Measurements from ENCODE around the gene SP2.

The SP2 gene

GRCh38 chr17:47901423-47901822, 5.4 kb downstream of the SP2 start:
- H2AFZ ChIP-seq (ENCODE audit: low read length), result no peak overlapping the region
- no peaks in the 10 kb centered on the region for H3K36me3 ChIP-seq (replicated peaks; ENCODE audit: insufficient read depth, low read length)
- H3F3A ChIP-seq (ENCODE audit: insufficient read depth, low read length), result no peaks in the 10 kb centered on the region
- no peak overlapping the region for H3K27ac ChIP-seq (ENCODE audit: low read length)
- H3K4me2 ChIP-seq (ENCODE audit: low read depth, low read length), result no peak overlapping the region
- H3K9ac ChIP-seq (ENCODE audit: low read length), result no peak overlapping the region
- H3K4me1 ChIP-seq (ENCODE audit: low read length), result peaks cover 7% of the 10 kb centered on the region; the same call in 1 of the 2 replicates
- H4K20me1 ChIP-seq (ENCODE audit: insufficient read depth, low read length), result no peaks in the 10 kb centered on the region
- H3K9me2 ChIP-seq (replicated peaks; ENCODE audit: insufficient read depth, low read length), result no peaks in the 10 kb centered on the region
- peaks cover 65% of the 10 kb centered on the region for H3K79me2 ChIP-seq (ENCODE audit: low read length)
- DNase-seq, result no peak
- H3K27me3 ChIP-seq (replicated peaks; ENCODE audit: insufficient read depth, low read length), result no peaks in the 10 kb centered on the region
- no peak for TF ChIP-seq EZH2 (optimal IDR thresholded peaks at IDR 0.05; ENCODE audit: low read depth, low read length)
- TF ChIP-seq EZH2phosphoT487 (IDR thresholded peaks at IDR 0.05; ENCODE audit: low read length), result no peak
- no peak for TF ChIP-seq CTCF (IDR thresholded peaks at IDR 0.05; ENCODE audit: low read length)
- H3K9me3 ChIP-seq (replicated peaks; ENCODE audit: insufficient read depth, low read length), result no peaks in the 10 kb centered on the region
- H3K4me3 ChIP-seq (ENCODE audit: low read length), result no peak overlapping the region

GRCh38 chr17:47902039-47902744, 6.2 kb downstream of the SP2 start:
- H3K4me1 ChIP-seq (ENCODE audit: low read length), result peaks cover 5% of the 10 kb centered on the region; the same call in 1 of the 2 replicates
- H3F3A ChIP-seq (ENCODE audit: insufficient read depth, low read length), result no peaks in the 10 kb centered on the region
- no peaks in the 10 kb centered on the region for H3K36me3 ChIP-seq (replicated peaks; ENCODE audit: insufficient read depth, low read length)
- no peak overlapping the region for H2AFZ ChIP-seq (ENCODE audit: low read length)
- peaks cover 64% of the 10 kb centered on the region for H3K79me2 ChIP-seq (ENCODE audit: low read length)
- no peaks in the 10 kb centered on the region for H3K9me2 ChIP-seq (replicated peaks; ENCODE audit: insufficient read depth, low read length)
- H4K20me1 ChIP-seq (ENCODE audit: insufficient read depth, low read length), result no peaks in the 10 kb centered on the region
- no peak overlapping the region for H3K27ac ChIP-seq (ENCODE audit: low read length)
- H3K9ac ChIP-seq (ENCODE audit: low read length), result no peak overlapping the region
- no peak for DNase-seq
- TF ChIP-seq CTCF (IDR thresholded peaks at IDR 0.05; ENCODE audit: low read length), result no peak
- no peak for TF ChIP-seq EZH2 (optimal IDR thresholded peaks at IDR 0.05; ENCODE audit: low read depth, low read length)
- TF ChIP-seq EZH2phosphoT487 (IDR thresholded peaks at IDR 0.05; ENCODE audit: low read length), result no peak
- H3K27me3 ChIP-seq (replicated peaks; ENCODE audit: insufficient read depth, low read length), result no peaks in the 10 kb centered on the region
- H3K4me2 ChIP-seq (ENCODE audit: low read depth, low read length), result no peak overlapping the region
- no peaks in the 10 kb centered on the region for H3K9me3 ChIP-seq (replicated peaks; ENCODE audit: insufficient read depth, low read length)
- H3K4me3 ChIP-seq (ENCODE audit: low read length), result no peak overlapping the region

GRCh38 chr17:47905221-47905733, 9.2 kb downstream of the SP2 start:
- Histone ChIP-seq H3K27me3 (replicated peaks; ENCODE audit: insufficient read depth, low read length) (no peaks in the 10 kb centered on the region), H3K9ac (ENCODE audit: low read length) (no peak overlapping the region), H3K27ac (ENCODE audit: low read length) (no peak overlapping the region), H3K79me2 (ENCODE audit: low read length) (peaks cover 45% of the 10 kb centered on the region), H3K4me1 (ENCODE audit: low read length) (no peaks in the 10 kb centered on the region), H4K20me1 (ENCODE audit: insufficient read depth, low read length) (no peaks in the 10 kb centered on the region), H3K4me2 (ENCODE audit: low read depth, low read length) (no peak overlapping the region), H3K9me2 (replicated peaks; ENCODE audit: insufficient read depth, low read length) (no peaks in the 10 kb centered on the region), H2AFZ (ENCODE audit: low read length) (no peak overlapping the region), H3K4me3 (ENCODE audit: low read length) (no peak overlapping the region), H3K36me3 (replicated peaks; ENCODE audit: insufficient read depth, low read length) (no peaks in the 10 kb centered on the region), H3K9me3 (replicated peaks; ENCODE audit: insufficient read depth, low read length) (no peaks in the 10 kb centered on the region), H3F3A (ENCODE audit: insufficient read depth, low read length) (no peaks in the 10 kb centered on the region)
- no peak for DNase-seq
- TF ChIP-seq EZH2phosphoT487 (IDR thresholded peaks at IDR 0.05; ENCODE audit: low read length) (no peak), CTCF (IDR thresholded peaks at IDR 0.05; ENCODE audit: low read length) (no peak), EZH2 (optimal IDR thresholded peaks at IDR 0.05; ENCODE audit: low read depth, low read length) (no peak)
